Superior temporal gyrus (tissue), 1 donor: Measurements from ENCODE around the gene WDFY2.

ENCODE experiments used
- DNase-seq: peaks from one replicate; pipeline ENCODE4 v3.0.0-alpha.2; 2016; ENCODE audit errors: extremely low spot score

The WDFY2 gene

GRCh38 chr13:51704399-51705313 is 120.4 kb downstream of the WDFY2 start:
- DNase-seq, result no peak

- DNase-seq, result no peak
Measured at GRCh38 chr13:51707461-51707860, 123.2 kb downstream of the WDFY2 start.

DNA sequence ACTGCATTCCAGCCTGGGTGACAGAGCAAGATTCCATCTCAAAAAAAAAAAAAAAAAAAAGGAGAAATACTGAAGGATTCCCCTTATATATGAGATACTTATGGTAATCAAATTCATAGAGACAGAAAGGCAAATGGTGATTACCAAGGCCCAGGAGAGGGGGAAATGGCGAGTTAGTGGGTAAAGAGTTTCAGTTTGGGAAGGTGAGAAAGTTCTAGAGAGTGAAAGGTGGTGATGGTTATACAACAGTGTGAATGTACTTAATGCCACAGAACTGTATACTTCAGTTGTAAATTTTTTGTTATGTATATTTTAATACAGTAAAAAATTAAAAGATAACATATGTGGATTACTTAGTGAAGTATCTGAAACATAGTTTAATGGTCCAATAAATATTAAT is 129.5 kb downstream of the WDFY2 start:
- DNase-seq, result no peak

DNA sequence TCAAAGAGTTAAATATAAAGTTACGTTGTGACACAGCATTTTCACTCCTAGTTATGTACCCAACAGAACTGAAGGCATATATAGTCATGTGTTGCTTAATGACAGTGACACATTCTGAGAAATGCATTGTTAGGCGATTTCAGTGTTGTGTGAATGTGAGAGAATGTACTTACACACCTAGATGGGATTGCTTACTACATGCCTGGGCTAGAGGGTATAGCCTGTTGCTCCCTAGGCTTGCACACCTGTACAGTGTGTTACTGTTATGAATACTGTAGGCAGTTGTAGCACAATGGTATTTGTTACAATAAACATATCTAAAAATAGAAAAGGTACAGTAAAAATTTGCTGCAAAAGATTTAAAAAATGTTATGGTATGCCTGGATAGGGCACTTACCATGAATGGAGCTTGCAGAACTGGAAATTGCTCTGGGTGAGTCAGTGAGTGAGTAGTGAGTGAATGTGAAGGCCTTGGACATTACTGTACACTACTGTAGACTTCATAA is 130.5 kb downstream of the WDFY2 start:
- DNase-seq, result no peak

- no peak for DNase-seq
Measured at GRCh38 chr13:51715613-51716012, 131.4 kb downstream of the WDFY2 start.

GRCh38 chr13:51717786-51718398 is 133.6 kb downstream of the WDFY2 start:
- no peak for DNase-seq

DNA sequence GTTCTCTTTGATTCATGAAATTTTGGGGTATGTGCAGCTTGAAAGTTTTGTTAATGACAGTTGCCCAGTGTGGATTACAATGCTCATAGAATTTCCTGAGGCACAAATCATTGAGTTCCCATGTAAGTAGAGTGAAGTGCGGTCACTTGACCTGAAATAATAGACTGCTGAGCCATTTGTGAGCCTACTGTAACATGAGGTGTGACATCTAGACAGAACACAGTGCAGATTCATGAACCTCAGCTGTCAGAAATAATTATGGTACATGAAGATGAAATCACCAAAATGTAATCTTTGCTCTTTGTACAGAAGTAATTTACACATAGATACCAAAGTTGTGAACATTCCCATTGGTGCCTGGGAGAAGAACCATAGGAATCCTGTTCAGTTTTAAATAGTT is 135.1 kb downstream of the WDFY2 start:
- no peak for DNase-seq

DNA sequence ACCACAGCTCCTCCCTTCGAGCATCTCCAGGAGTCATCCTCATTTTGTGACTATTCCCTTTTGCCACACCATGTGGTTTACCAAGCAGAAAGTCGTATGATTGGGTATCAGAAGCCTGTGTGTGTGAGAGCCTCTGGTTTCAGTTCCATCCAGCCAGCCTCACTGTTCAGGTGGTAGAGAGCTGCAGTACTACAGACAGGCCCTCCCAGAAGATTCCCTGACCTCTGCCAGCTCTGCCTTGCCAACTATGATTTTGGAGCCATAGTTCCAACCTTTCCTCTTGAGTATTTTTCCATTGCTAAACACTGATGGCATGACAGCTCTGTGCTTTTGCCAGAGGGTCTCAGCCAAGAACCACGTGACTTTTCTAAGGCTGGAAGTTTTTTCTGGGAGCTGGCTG is 137.2 kb downstream of the WDFY2 start:
- DNase-seq, result no peak

DNA sequence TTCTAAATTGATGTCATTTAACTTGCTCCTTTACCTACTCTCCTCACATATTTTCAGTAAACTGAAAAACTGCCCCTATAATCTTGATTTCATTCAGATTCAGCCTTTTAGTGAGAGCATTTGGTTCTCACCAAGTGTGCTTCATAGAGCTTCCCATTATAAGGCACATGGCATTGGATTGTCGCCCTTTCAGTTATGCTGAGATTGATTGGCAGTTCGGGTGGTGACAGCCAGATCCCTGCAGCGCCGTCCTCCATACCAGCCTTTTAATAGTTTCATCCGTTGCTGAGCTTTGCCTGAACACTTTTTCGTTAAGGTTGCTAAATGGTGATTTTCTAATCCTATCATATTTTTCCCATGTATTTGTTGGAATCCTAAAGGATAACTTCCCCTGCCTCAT is 139.3 kb downstream of the WDFY2 start:
- DNase-seq, result peak; percentile 70

- no peak for DNase-seq
Measured at GRCh38 chr13:51724721-51725120, 140.5 kb downstream of the WDFY2 start.

GRCh38 chr13:51726446-51727193 is 142.4 kb downstream of the WDFY2 start:
- no peak for DNase-seq

DNA sequence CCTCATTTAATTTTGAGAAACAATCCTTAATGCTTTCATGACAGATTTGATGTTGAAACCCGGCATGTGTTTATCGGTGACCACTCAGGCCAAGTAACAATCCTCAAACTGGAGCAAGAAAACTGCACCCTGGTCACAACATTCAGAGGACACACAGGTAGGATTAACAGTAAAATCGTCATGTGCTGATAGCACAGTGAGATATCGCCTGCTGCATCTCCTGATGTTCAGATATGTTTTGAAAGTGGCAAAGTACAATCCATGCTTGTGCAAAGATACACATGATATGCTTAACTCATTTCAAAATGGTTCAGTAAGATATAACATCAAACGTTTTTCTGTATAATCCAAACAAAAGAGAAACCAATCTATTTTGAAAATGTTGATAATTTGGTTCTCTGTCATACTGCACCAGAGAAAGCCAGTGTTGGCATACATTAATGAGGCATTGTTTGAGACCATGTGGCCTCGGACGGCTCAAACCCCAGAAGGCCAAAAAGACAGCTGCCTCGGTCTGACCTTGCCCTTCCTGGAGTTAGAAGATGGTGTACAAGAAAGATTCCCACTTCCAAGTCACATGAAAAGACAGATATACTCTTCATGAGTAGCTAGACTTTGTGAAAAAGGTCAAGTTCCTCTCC is 143.5 kb downstream of the WDFY2 start:
- peak; percentile 87 for DNase-seq

- no peak for DNase-seq
Measured at GRCh38 chr13:51728275-51728673, 144.0 kb downstream of the WDFY2 start.

- no peak for DNase-seq
Measured at GRCh38 chr13:51728972-51729371, 144.7 kb downstream of the WDFY2 start.

GRCh38 chr13:51729866-51730553 is 145.7 kb downstream of the WDFY2 start:
- DNase-seq, result no peak

- no peak for DNase-seq
Measured at GRCh38 chr13:51730927-51731326, 146.7 kb downstream of the WDFY2 start.

GRCh38 chr13:51731759-51732158 is 147.5 kb downstream of the WDFY2 start:
- DNase-seq, result peak; percentile 91

DNA sequence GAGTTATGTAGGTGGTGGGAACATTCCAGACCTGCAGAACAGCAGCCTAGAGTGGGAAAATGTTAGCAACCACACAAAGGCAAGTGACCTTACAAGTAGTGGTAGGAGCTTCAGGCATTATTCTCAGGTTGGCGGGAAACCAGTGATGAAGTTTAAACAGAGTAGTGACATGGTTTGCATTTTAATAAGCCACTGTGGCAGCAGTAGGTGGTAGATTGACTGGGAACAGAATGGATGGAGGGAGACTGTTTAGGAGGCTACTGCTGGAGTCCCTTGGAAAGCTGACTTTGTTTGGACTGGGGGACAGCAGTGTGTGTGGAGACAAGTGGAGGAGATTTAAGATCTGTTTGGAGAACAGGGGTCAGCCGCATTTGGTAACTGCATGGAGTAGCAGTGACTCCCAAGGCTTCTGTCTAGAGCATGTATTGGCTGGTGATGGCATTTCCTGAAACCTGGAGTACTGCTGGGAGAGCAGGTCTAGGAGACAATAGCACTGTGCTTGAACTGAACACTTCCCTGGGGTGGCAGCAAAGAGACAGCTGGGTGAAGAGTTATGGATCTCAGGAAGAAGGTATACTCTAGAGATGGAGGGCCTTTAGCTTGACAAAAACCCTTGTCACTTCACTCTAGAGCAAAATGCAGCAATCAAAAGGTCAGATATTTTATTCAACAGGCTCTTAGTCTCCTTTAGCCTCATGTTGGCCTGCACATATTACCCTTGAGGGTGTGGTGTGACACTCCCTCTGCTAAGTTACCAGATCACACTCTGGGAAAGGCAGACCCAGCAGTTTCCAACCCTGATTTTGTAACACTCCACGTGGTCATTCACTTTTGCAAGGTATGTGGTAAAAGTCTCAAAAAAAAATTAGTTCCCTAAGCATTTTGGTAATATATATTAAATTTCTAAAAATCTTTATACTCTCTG is 149.4 kb downstream of the WDFY2 start:
- DNase-seq, result no peak

- DNase-seq, result no peak
Measured at GRCh38 chr13:51734786-51735185, 150.5 kb downstream of the WDFY2 start.

- no peak for DNase-seq
Measured at GRCh38 chr13:51737609-51738008, 153.3 kb downstream of the WDFY2 start.
